ENCODE results near the gene UTP11.
A peak's percentile ranks its signal among the peaks of the same experiment; 100 is the strongest.

Gene UTP11

DNA sequence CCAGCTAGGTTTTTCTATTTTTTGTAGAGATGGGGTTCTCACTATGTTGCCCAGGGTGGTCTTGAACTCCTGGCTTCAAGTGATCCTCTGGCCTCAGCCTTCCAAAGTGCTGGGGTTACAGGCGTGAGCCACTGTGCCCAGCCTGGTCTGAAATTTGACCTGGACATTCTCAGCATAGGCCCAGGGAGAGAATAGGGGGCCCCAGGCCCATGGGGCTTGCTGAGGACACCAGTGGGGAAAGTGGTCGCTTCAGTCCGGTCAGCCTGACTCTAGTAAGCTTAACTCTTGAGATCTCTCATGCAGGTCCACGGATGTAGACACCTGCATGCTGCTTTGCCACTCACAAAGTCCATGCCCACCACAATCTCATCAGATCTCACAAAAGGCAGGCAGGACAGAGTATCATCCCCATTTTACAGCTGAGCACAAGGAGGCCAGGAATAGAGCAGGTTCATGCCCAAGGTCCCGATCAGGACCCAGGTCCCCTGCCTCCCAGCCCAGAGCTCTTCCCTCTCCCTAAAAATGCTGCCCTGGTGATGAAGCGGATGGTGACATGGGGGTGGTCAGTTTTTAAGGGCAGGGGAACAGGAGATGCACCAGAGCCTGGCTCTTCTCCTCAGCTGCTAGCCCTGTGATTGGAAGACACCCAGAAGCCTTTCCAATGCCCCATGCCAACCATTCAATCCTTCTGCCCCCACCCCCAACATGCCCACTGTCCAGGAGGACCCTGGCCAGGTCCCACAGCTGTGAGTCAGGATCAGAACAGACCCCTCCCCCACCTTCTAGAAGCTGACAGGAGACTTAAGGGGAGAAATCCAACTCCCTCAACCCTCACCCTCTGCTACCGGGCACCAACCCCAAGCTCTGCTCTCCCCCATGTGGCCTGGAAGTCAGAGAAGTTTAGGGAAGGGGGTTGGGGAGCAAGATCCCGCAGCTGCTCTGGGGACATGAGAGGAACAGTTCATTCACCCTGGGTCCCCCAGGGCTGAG, 9.0 kb upstream of the UTP11 start:
- no peak for DNase-seq

DNA sequence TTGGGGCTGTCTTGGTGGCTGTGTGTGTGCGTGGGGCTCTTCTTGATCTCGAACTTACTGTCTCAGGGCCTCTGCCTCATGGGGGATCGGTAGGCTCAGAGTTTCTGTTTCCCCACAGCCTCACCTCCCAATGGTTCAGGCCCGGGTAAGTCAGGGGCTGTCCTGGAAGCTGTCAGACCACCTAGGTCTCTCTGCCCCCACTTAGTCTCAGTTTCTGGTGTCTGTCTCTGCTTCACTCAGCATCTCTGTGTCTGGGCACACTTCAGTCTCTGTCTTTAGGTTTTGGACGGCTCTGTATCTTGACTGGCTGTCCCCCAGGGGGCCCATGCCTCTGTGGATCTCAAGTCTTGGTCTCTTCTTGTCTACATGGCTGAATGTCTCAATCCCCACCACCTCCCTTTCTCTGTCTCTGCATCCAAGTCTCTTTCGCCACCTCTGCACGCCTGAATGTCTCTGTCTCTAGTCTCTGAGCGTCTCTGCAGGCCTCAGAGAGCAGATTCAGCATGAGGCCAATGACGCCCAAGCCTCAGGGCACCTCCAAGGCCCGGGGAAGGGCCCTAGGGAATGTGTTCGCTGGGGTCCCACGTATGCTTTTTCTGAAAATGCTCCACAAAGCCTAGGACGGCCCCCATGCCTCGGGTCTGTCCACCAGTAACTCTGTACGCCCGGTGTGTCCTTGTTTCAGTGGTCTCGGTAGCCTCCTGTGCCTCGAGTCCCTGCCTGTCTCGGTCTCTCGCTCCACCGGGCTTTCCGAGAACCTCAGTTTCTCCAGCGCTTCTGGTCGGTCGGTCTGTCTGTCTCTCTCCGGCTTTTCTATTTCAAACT, 8.0 kb upstream of the UTP11 start:
- no peak for DNase-seq

DNA sequence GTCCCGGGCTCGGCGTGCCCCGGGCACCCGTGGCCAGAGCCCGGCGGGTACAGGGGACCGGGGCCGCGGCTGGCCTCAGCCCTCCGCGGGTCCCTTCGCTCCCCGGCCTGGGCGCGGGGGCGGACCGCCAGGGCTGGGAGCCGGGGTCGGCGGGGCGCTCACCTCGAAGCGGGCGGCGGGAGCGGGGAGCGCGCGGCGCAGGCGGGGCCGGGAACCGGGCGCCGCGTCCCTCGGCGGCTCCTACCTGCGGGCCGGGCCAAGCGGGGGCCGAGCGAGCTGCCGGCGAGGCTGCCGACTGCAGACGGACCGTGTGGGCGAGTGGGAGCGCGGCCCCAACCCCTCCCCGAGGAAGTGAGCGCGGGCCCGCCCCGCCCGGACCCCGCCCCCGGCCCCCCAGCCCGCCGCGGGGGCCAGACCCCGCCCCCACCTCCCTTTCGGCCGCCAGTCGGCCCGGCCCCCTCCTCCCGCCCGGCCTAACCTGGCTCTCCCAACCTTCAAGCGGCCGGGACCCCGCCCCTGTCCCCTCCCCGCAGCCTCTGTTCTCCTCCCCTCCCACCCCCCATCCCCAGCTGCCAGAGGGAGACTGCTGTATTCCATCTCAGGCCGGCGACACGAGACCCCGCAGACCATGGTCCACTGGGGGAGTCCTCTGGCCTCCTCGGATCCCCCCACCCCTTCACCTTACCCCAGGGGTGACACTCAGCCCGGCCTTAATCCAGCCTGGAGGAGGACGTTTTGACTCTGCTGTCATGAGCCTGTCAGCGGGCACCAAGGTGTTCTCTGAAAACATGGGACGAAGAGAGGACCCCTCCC, 7.1 kb upstream of the UTP11 start, which contains the start of gene FHL3:
Gene FHL3, minus strand, starts transcription at position 320 of the 813 bp plus-strand sequence. CDS start 6,102 bp downstream, outside the sequence.
- DNase-seq = peak in 4 of 5 donors; percentile 22 to 51 (median 32)

DNA sequence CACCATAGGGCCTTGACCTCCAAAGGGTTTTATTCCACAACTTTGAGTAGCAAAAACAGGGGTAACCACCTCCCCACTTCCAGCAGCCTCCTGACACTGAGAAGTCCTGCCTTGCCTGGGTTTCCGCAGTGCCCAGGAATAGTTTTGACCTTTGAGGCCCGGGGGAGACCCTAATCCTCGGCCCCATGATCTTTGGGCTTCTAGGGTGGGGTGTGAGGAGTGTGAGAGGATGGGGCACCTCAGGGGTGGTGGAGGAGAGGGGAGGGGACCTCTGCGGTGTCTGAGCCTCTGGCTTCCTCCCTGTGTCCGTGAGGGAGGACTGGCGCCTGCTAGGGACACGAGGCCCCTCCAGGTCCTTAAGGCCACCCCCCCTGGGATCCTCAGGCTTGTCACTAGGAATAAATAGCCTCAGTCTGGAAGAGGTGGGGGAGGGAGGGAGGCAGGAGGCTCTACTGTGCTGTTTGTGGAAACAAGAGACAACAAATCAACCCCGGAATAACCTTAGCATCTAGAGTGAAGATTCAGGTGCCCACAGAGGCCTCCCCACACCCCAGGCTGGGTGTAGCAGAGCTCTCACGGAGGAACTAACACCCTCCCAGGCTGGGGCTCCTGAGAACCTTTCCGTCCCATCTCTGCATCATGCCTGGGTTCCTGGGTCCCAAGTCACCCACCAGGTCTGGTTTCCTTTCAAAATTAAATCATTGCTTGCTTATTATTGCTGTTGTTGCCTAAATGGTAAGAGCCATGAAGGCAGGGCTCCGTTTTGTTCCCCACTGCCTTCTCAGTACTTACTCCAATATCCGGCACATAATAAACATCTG, 6.3 kb upstream of the UTP11 start:
- no peak for DNase-seq

DNA sequence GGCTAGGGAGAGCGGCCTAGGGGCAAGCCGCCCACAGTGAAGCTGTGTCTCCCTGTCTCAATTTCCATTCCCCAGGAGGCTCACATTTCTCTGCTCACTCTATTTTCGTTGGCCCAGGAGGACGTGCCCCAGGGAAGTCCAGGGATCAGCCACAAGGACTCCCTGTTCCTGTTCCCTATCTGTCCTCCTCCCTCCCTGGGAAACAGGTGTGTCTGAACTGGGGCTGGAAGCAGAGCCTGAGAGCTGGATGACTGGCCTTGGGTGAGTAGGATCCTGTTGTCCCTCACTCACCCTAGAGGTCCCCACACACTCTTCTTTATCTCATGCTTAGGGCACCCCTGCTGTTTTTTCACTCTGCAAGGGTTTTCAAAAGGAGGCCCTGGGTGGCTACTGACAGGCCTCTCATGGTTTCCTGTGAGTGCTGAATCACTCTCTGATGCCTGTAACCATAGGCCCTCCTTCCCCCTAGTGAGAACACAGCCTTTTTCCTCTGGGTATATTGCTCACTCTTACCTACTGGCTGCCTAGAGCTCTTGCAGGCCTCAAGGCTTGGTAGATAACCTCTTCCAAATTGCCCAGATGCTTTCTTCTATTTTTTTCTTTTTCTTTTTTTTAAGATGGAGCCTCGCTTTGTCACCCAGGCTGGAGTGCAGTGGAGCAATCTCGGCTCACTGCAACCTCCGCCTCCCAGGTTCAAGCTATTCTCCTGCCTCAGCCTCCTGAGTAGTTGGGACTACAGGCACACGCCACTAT, 3.3 kb upstream of the UTP11 start:
- DNase-seq = peak in 1 of 5 donors; percentile 78

DNA sequence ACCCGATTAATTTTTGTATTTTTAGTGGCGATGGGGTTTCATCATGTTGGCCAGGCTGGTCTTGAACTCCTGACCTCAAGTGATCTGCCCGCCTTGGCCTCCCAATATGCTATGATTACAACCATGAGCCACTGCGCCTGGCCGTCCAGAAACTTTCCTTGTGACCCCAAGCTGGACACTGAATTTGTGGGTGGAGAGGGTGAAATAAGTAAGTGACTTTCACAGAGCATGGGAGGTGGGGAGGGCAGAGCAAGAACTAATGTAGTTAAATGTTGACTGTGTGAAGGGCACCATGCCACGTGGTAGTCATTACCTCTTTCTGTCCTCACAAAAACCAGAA, 2.7 kb upstream of the UTP11 start:
- DNase-seq = no peak

DNA sequence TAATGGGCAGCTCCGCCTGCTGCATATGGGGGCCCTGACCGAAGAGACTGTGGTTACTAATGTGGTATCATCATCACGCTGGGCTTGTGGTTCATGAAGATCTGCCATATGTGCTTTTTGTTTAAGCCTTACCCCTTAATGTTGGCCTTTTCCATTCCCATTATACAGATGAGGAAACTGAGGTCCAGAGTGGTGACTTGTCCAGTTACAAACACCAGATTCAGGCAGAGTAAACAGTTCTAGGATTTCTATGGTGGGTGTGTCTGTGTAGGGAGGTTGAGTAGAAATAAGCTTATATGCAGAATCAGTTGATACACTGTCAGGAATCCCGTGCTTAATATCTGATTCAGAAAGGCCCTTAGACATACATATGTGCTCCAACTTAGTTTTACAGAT, 691 bp downstream of the UTP11 start:
- DNase-seq = no peak

DNA sequence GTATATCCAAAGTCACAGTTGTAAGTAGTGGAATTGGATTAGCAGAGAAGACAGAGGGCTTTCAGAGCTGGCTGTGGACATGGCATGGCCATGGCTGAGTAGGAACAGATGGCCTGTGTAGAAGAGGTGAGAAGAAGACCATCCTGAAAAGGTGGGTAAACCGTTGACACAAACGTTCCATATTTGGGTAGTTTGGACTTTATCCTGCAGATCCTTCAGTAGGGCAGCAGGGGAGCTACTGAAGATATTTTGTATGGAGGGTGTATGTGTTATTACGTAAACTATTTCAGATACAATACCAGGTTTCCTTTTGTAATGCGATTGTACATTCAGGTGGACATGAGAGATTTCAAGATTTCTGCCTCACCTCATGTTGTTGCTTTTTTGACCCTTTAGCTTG, 1.6 kb downstream of the UTP11 start:
- DNase-seq = no peak

DNA sequence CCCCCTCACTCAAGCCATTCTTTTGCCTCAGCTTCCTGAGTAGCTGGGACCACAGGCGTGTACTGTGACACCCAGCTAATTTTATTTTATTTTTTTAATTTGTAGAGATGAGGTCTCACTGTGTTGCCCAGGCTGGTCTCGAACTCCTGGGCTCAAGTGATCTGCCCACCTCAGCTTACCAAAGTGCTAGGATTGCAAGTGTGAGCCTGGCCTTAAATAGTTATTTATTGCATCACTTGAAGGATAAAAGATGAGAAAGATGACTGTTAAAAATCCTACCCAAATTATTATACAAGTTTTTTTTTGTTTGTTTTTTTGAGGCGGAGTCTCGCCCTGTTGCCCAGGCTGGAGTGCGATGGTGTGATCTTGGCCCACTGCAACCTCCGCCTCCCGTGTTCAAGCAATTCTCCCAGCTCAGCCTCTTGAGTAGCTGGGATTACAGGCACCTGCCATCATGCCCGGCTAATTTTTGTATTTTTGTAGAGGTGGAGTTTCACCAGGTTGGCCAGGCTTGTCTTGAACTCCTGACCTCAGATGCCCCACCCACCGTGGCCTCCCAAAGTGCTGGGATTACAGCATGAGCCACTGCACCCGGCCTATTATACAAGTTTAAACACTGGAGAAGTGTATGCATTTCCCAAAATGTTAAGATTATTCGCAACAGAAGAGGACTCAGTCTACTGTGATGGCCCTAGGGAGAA, 2.3 kb downstream of the UTP11 start:
- no peak for DNase-seq

DNA sequence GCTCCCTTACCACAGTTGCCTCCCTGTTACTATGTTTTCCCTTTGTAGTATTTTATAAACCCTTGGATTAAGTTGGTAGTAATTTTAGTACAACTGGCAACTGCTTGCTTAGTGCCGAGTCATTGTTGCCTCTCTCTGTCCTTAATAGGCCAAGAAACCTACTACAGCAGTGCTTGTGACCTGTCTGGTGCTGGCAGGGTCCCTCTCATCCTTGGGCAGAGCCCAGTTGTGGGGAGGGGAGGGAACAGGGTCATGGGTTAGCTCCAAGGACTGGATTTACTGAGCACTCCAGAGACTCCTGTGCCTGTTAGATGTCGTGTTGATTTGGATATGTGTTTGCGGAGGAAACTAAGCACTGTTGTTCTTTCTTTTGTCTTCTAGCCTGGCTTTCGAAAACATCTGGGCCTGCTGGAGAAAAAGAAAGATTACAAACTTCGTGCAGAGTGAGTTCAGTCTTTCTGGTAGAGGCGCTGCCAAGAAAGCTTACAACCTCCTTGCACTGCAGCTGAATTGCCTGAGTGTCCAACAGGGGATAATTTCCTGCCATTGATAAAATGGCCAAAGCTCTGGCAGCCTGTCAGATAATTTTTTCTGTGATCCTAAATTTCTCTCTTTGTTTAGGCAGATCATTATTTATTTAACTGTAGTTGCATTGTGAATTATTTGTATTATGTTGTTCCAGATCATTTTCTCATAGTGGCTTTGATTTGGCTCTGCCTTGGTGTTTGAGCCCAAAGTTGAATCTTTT, 3.6 kb downstream of the UTP11 start:
- DNase-seq = no peak

DNA sequence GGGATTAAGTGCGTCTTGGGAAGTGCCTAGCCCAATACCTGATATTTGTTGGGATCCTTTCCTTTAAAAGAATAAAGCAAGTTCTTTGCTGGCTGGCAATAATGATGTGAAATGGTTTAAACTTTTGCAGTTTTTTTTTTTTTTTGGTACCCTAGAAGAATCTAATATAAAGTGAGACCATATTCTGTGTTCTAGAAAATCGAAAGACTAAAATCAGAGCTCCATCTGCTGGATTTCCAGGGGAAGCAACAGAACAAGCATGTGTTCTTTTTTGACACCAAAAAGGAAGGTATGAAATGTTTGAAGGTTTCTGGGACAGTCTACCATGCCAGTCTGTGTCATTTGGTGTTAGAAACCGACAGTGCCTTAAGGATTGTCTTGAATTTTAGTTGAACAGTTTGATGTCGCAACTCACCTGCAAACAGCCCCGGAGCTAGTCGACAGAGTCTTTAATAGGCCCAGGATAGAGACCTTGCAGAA, 6.4 kb downstream of the UTP11 start:
- no peak for DNase-seq

DNA sequence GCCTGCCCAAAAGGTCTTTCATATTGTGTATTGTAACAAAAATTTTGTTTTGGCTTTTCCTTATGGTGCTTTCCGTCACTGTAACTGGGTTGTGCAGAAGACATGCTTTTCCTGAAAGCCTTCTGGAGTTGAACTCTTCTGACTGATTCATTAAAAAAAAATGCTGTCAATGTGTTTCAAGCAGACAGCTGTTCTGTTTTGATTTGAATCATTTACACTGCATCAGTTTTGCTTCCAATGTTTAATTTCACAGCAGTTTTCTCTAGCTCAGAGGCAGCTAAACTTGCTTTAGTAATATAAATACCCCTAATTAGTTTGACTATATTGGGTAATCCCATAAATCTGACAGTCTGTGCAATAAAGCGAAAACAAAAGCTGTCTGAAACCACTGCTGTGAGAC, 7.9 kb downstream of the UTP11 start:
- DNase-seq = no peak

DNA sequence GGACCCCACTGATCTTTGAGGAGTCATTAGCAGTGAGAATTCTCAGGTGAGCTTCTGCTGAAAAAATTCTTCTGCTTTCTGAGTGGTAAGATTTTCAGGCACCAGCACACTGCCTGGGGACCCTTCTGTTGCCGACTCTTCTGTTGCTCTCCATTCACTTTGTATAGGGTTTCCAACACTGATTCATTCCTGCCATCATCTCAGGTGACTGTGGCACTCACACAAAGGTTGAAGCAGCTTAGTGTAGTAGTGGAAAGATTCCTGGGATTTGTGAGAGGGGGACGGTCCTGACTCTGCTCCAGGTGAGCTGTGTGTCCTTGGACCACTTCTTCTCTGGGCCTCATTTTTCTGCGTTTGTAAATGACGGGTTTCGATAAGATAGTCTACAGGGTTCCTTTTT, 9.4 kb downstream of the UTP11 start:
- no peak for DNase-seq

DNA sequence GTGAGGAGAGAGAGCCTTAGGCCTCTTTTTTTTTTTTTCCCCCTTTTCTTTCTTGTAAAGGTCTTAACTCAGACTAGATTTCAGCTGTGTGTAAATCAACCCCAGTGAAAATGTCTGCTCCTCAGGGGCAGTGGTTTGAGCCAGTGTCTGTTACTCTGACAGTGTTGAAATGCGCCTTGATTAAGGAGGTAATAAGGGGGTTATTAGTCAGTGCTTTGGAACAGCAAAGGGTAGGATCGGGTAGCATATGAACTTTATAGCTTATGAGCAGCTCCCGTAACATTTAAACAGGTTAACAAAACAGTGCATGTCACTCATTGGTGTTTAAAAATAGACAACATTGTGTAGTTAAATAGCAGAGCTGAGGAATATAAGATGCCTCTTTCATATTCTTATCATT, 10.3 kb downstream of the UTP11 start:
- DNase-seq = no peak

DNA sequence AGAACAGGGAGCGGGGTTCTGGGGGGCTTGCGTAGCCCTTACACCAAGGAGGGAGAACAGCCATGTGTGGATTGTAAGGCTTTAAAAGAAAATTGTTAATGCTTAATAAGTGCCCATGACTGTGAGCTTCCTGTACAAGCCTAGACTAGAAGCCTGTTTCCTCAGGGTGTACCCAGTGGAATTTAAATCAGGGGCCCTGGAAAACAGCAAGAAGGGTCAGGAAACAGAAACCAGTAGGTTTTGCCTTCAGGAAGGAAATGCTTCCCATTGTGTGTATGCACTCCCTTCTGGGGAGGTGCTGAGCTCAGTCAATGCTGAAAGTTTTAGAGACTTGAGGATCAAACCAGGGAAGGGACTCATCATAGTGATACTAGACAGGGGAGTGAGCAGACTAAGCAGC, 12.7 kb downstream of the UTP11 start:
- no peak for DNase-seq

DNA sequence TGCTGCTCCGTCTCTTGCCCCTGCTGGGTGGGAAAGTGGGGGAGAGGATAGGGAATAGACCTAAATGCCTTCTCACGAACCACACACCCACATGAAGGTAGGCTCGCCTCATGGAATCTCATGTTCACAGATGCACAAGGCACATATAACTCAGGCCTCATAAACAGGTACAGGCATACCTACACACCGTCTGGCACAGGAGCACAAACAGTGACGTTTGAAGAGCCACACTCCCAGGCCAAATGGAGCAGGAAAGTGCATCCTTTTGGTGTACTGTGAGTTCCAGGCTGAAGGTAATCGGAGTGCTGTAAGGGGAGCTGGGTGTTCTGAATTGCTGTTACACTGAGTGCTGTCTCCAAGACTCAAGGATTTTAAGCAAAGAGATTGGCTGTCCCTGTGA, 13.1 kb downstream of the UTP11 start:
- no peak for DNase-seq

DNA sequence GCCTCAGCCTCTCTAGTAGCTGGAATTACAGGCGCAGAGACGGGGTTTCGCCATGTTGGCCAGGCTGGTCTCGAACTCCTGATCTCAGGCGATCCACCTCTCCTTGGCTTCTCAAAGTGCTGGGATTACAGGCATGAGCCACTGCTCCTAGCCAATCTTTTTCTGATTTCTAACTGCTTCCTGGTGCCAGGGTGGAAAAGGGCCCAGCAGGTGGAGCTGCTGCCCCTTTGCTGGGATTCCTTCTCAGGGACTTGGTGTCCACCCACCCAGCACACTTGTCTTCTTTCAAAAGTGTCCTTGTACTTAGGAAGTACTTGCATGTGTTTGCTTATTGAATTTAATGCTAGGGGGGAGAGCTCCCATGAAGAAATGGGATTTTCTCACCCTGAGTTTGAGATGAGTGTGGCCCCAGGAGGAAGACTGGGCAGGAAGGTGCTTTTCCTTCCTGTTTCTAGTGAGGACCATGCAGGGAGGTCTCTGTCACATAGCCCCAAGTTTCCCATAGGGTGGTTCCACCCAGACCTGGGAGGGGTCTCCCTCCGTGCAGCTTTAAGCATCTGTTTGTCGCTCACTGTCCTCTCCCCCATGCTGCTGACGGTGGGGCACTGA, 14.2 kb downstream of the UTP11 start:
- peak in 1 of 5 donors; percentile 50 for DNase-seq

DNA sequence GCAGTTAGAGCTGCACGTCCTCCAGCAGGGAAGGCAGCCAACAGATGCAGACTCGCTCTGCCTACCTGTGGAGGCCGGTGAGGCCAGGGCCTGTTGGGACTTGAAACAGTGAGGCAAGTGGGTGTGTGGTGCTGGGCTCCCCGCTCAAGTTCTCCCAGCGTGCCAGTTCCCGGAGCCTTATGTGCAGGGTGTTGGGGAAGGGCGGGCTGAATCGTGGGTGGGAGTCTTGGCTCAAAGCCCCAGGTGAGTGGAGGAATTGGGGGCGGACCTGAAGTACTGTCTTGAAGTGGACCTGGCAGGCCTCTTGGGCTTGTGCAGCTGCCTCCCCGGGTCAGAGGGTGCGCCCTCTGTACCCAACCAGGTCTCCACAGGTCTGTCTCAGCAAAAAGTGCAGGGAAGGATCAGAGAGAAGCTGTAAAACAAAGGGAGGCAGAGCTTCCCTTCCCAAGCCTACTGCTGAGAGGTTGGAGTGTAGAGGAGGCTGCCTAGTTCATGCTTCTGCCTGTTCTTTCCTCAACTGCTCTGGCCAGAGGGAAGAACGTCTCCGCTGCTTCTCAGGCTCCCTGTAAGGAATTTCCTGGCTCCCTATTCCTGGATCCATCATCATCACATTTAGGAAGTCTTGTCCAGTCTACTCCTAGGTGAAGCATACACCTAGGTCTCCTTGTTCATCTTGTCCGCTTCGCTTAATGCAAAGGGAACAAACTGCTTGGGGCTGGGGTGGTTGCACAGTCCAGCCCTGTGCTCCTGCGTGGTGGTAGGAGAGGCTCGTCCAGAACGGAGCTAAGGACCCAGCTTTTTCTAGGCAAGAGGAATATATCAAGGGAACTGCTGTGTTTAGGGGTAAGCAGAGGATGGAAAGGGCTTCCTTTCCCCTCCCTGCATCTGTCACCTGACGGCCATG, 14.9 kb downstream of the UTP11 start:
- DNase-seq = no peak
